B cell (primary cell): ENCODE results near the gene JUP. TPM values are rescaled to one million over a fixed set of nuclear protein-coding genes. Genes with fewer than 3 reads are reported as not detected.

Source experiments
- ATAC-seq: fragments of 200-7000 bp; cut with Tn5 transposase; one replicate; pipeline ENCODE4 v1.10.0; 2021; ENCODE audit warnings: low read depth, mild to moderate bottlenecking, moderate number of reproducible peaks, moderate library complexity
- CTCF ChIA-PET: fragments of 350-600 bp; sonication (Branson Sonifier 250); formaldehyde crosslinking; loops from one replicate; lab custom pipeline; 2021; ENCODE audit warnings: antibody characterized with exemption, inconsistent platforms; lab: Charles Lee
- POLR2A ChIA-PET: fragments of 350-600 bp; sonication (Branson Sonifier 250); formaldehyde crosslinking; loops from one replicate; lab custom pipeline; 2021; ENCODE audit warnings: antibody characterized with exemption; lab: Charles Lee
- DNase-seq: peaks from one replicate; pipeline ENCODE4 v3.0.0; 2013
- H2AFZ ChIP-seq: 2 replicates; pipeline ENCODE4 v1.6.1; 2012; ENCODE audit warnings: mild to moderate bottlenecking, low read depth, low read length; ENCODE audit not compliant: insufficient read depth, poor library complexity, severe bottlenecking
- H3K27ac ChIP-seq, 2 donors: 1 replicate in 1 of 2; 2 replicates in 1 of 2; pipeline ENCODE4 v1.5.1; 2012 to 2013; ENCODE audit warnings: low read length in 2 of 2, mild to moderate bottlenecking in 2 of 2, moderate library complexity in 1 of 2
- H3K27me3 ChIP-seq, 4 experiments: fragments of 200-600 bp in 1 of 4; sonication (generic) in 1 of 4; replicated peaks in 1 of 4; 1 replicate in 2 of 4; 2 replicates in 2 of 4; pipeline versions ENCODE4 v1.6.1 to v1.7.0; 2013 to 2016; ENCODE audit warnings: low read length in 3 of 4, mild to moderate bottlenecking in 2 of 4, mixed read lengths in 1 of 4, moderate library complexity in 1 of 4; ENCODE audit not compliant: insufficient read depth in 4 of 4, control insufficient read depth in 3 of 4; ENCODE audit errors: control extremely low read depth in 1 of 4
- H3K36me3 ChIP-seq, 2 experiments: replicated peaks in 1 of 2; 1 replicate in 1 of 2; 2 replicates in 1 of 2; pipeline versions ENCODE4 v1.6.1 to v1.7.1; 2013; ENCODE audit warnings: low read length in 1 of 2; ENCODE audit not compliant: insufficient read depth in 2 of 2, control insufficient read depth in 1 of 2; ENCODE audit errors: control extremely low read depth in 1 of 2, extremely low read depth in 1 of 2
- H3K4me1 ChIP-seq, 2 donors: fragments of 200-600 bp in 1 of 2; sonication (generic) in 1 of 2; 1 replicate in 1 of 2; 2 replicates in 1 of 2; pipeline versions ENCODE4 v1.5.1 to v1.6.1; 2013 to 2017; ENCODE audit warnings: low read length in 2 of 2; ENCODE audit not compliant: control insufficient read depth in 2 of 2, insufficient read depth in 2 of 2
- H3K4me2 ChIP-seq: replicated peaks from 2 replicates; pipeline ENCODE3; 2012; ENCODE audit warnings: mild to moderate bottlenecking, low read depth, low read length; ENCODE audit not compliant: poor library complexity, severe bottlenecking
- H3K4me3 ChIP-seq, 5 experiments: fragments of 200-600 bp in 1 of 5; sonication (generic) in 1 of 5; 1 replicate in 3 of 5; 2 replicates in 2 of 5; pipeline versions ENCODE4 v1.5.1 to v1.7.0; 2011 to 2016; ENCODE audit warnings: low read length in 4 of 5, mild to moderate bottlenecking in 4 of 5, low read depth in 2 of 5, control low read depth in 1 of 5, moderate library complexity in 1 of 5; ENCODE audit not compliant: insufficient read depth in 1 of 5; ENCODE audit errors: control extremely low read depth in 1 of 5, extremely low read depth in 1 of 5
- H3K79me2 ChIP-seq: fragments of 200-600 bp; sonication (generic); one replicate; pipeline ENCODE4 v1.6.0; 2016; ENCODE audit warnings: low read length; ENCODE audit not compliant: control insufficient read depth, insufficient read depth
- H3K9ac ChIP-seq: fragments of 200-600 bp; sonication (generic); 2 replicates; pipeline ENCODE4 v1.6.1; 2017; ENCODE audit warnings: mild to moderate bottlenecking, low read length, moderate library complexity
- H3K9me3 ChIP-seq, 3 donors: one replicate each; pipeline versions ENCODE4 v1.6.1 to v1.7.1; 2013; ENCODE audit warnings: low read length in 2 of 3; ENCODE audit not compliant: control insufficient read depth in 2 of 3, insufficient read depth in 1 of 3; ENCODE audit errors: control extremely low read depth in 1 of 3
- H4K20me1 ChIP-seq: 2 replicates; pipeline ENCODE4 v1.6.0; 2012; ENCODE audit warnings: mild to moderate bottlenecking, low read length; ENCODE audit not compliant: insufficient read depth, control insufficient read depth, poor library complexity, severe bottlenecking
- H3K27ac Mint-ChIP-seq: one replicate; pipeline ENCODE4 v1.8.0; 2021; ENCODE audit warnings: mixed read lengths
- H3K27me3 Mint-ChIP-seq: one replicate; pipeline ENCODE4 v1.8.0; 2021; ENCODE audit warnings: mixed read lengths
- H3K4me1 Mint-ChIP-seq: one replicate; pipeline ENCODE4 v1.8.0; 2021; ENCODE audit warnings: mixed read lengths
- H3K4me3 Mint-ChIP-seq: one replicate; pipeline ENCODE4 v1.8.0; 2021; ENCODE audit warnings: mixed read lengths
- H3K9me3 Mint-ChIP-seq: one replicate; pipeline ENCODE4 v1.8.0; 2022; ENCODE audit warnings: mixed read lengths; ENCODE audit not compliant: insufficient read depth
- CTCF ChIP-seq: fragments of 200-600 bp; IDR thresholded peaks from one replicate; pipeline ENCODE4 v1.8.0; 2022; ENCODE audit warnings: antibody characterized with exemption, mild to moderate bottlenecking
- EZH2 ChIP-seq: IDR thresholded peaks from 2 replicates; pipeline ENCODE4 v1.6.1; 2012; ENCODE audit warnings: borderline replicate concordance, low read depth, mild to moderate bottlenecking, moderate library complexity, low read length; ENCODE audit not compliant: insufficient read depth, poor library complexity, severe bottlenecking
- WGBS: methylation state at CpG from one replicate; pipeline ENCODE4 v1.1.5; 2013; ENCODE audit warnings: missing lambda C conversion rate; ENCODE audit not compliant: insufficient coverage; 5-methylcytosine and 5-hydroxymethylcytosine counted together
- intact Hi-C: fragments of 100-400 bp; cut with micrococcal nuclease; formaldehyde crosslinking; loops from one replicate; pipeline ENCODE4 v1.10.0; 2022
- polyA plus RNA-seq: library from polyadenylated mRNA; depleted of rRNA; stranded (reverse); fragments of >200 nt; gene quantifications from 2 replicates; pipeline ENCODE4 v1.2.3, GENCODE V29; 2012
- total RNA-seq, 2 donors: library from RNA; stranded (reverse); fragments of 120-200 nt in 1 of 2; gene quantifications; 1 replicate in 1 of 2; 2 replicates in 1 of 2; pipeline versions ENCODE4 v1.2.3 to v1.2.4, GENCODE V29; 2013 to 2022

JUP gene
- total and polyA plus RNA-seq, 2 donors (not counting 1 experiment from before 2014, with no cell fraction given), result 62.9 to 63.3 TPM

GRCh38 chr17:41734949-41735313, 51.6 kb downstream of the JUP start:
- peak overlapping the region; percentile 60 for H3K9ac ChIP-seq
- TF ChIP-seq EZH2 (no peak), CTCF (no peak)
- H3K4me1 Mint-ChIP-seq, result peaks cover 11% of the 10 kb centered on the region
- H3K79me2 ChIP-seq, result no peaks in the 10 kb centered on the region
- H3K27ac ChIP-seq, result no peak overlapping the region
- no peaks in the 10 kb centered on the region for H3K36me3 ChIP-seq
- intact Hi-C loops, result loop anchor here (5.0 to 10.0 kb wide), 2 partner anchors 52 to 230 kb away; partner anchors contain the start of genes CNP and JUP
- CTCF ChIA-PET, result interaction anchor here (4.7 kb wide), 1 partner anchor 67 kb away, joined by 100 read pairs; no protein-coding TSS in a partner anchor
- DNase-seq (no peak), ATAC-seq (no peak)
- H3K9me3 ChIP-seq, result peaks cover 0 to 6% (median 0%) of the 10 kb centered on the region in 3 donors
- WGBS, result 6% methylated on average over 23 of the region's 23 CpGs
- peak overlapping the region in 4 of 5 experiments; percentile 12 to 57 (median 28) for H3K4me3 ChIP-seq
- H3K9me3 Mint-ChIP-seq, result no peaks in the 10 kb centered on the region
- H3K27me3 ChIP-seq, result peaks cover 0 to 56% (median 28%) of the 10 kb centered on the region in 4 experiments
- H3K27ac Mint-ChIP-seq, result no peak overlapping the region
- peak overlapping the region; percentile 73 for H2AFZ ChIP-seq
- peak overlapping the region; percentile 87 for H3K4me2 ChIP-seq
- no peaks in the 10 kb centered on the region for H4K20me1 ChIP-seq
- peaks cover 23 to 25% of the 10 kb centered on the region in 2 donors for H3K4me1 ChIP-seq
- H3K4me3 Mint-ChIP-seq, result peak overlapping the region; percentile 78
- H3K27me3 Mint-ChIP-seq, result peaks cover 47% of the 10 kb centered on the region
- POLR2A ChIA-PET, result interaction anchor here (1.5 kb wide), 1 partner anchor 46 kb away, joined by 4 read pairs; the partner anchor contains the start of gene EIF1
